ENCODE data around the gene PDGFRB.

PDGFRB gene

DNA sequence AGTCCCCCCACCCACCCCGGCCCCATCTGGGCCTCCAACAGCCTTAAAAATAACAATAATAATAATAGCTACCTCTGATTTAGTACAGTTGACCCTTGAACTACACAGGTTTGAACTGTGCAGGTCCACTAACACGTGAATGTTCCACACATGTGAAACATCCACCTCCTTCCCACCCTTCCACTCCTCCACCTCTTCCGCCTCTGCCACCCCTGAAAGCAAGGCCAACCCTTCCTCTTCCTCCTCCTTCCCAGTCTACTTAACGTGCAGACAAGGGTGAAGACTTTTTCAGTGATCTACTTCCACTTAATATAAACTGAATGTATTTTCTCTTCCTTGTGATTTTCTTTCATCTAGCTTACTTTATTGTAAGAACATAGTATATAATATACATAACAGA, 10.8 kb downstream of the PDGFRB start:
- DNase-seq (ENCODE audit: low read depth in 3 of 3) = no peak

DNA sequence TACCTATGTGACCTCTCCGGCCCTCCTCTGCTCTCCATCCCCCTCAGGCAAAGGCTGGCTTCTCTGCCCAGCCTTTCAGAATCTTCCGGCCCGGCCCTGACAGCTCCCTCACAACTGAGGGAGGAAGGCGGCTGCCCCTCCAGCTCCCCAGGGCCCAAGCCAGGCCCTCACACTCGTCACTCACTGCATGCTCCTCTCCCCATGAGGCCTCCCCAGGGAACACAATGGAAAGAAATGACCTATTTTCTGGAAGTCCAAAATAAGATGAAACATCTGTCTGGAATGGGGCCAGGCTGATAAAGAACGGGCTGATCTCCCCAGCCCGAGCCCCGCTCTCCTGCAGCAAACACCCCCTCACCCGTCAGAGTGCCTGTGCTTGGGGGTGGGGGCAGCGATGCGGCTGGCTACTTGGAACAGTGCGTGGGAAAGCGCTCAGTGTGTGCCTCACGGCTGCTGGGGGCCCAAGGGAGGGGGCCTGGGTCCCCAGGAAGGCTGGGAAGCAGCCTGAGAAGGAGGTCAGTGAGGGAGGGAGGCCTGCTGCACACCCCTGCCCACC, 11.3 kb downstream of the PDGFRB start:
- DNase-seq (ENCODE audit: low read depth in 3 of 3) = no peak

DNA sequence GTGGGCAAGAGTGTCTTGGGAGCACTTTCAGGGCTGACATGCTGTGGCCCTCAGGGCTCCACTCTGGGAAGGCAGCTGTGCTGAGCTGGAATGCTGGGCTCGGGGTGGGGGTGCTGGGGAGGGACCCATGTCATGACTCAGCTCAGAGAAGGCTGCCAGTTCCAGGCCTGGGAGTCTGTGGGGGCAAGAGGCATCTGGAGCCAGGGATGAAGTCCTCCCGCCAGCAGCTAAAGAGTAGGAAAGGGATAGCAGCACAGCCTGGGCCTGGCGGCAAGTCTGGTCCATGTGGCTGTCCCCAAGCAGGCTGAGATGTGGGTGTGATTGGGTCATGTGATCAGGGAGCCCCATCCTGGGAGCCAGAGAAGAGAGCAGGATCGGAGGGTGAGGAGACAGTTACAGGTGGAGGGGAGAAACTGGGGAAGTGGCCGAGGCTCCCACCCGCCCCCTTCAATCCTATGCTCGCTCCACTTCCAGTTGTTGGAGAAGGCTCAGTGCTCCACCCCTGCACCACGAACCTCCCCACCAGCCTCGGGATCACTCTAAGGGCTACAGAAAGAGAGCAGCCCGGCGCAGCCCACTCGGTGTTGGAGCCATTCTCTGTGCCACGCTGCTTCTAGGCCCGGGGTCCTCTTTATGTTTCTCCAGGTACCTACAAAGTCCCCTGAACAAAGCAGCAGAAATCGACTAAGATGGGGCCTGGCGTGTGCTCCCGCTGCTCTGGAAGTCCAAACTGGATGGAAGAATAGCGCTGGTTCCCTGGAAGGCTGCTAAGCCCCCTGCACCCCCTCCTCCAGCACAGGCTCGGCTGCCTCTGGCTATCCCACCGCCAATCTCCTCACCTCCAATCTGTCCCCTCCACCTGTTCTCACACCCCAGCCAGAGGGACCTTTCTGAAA, 12.0 kb downstream of the PDGFRB start:
- no peak for DNase-seq (ENCODE audit: low read depth in 3 of 3)

DNA sequence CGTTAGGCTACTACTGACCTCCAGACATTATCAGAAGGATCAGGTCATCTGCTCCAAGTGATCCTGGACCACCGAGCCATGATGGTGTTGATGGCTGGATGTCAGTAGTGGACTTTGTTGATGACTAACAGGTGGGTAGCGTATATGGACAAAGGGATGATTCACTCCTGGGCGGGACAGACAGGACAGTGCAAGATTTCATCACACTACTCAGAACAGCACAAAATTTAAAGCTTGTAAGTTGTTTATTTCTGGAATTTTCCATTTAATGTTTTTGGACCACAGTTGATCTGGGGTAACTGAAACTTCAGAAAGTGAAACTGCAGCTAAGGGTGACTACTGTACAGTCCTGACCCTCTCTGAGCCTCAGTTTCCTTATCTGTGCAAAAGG, 12.7 kb downstream of the PDGFRB start:
- DNase-seq (ENCODE audit: low read depth in 3 of 3) = no peak

DNA sequence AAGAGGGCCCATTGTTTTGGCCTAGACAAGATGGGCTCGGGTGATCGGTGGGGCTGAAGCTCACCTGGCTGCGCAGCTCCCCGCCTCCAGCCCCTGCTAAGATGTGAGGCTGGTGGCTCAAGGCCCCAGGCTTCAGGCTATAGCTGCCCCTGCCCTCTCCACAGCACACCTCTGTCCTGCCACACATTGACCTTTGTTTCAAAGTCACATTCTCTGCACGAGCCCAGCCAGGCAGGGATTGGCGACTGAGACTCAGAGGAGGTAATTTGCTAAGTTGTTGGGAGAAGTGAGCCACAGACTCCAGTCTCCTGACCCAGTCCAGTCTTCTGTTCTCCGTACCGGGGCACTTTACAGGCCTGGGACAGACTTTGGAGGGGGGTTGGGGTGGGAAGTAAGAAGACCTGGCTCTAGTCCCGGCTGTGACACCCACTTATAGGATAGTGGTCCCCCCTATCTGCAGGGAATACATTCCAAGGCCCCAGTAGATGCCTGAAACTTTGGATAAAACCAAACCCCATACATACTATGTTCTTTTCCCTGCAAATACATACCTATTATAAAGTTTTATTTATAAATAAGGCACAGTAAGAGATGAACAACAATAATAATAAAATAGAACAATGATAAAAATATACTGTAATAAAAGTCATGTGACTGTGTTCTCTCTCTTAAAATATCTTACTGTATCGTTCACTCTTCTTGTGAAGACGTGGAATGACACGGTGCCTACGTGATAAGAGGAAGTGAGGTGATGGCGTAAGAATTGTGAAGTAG, 13.3 kb downstream of the PDGFRB start:
- DNase-seq (ENCODE audit: low read depth in 3 of 3) = no peak

DNA sequence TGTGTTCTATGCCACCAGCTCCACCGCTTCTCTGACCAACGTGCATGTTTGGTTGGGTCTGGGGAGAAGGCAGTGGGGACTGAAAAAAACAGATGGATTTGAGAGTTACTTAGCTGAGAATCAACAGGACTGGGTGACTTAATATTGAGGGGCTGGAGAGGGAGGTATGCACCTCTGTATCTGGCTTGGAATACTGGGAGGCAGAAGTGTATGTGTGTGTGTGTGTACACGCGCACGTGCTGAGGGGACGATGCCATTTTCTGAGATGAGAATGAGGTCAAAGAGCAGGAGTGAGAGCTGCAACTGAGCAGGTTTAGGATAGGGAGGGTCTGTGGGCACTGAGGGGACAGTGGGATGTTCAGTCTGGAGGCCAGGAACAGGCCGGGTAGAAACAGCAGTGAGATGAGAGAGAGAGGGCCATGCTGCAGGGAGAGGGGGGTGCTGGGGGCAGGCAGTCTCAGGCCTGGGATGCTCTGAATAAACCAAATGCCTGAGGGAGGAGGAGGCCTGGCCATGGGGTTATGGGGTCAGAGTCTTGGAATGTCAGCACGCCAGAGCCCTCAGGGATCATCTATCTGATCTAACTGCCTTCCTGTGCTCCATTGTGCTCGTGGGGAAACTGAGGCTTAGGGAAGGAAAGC, 14.0 kb downstream of the PDGFRB start:
- no peak for DNase-seq (ENCODE audit: low read depth in 3 of 3)

DNA sequence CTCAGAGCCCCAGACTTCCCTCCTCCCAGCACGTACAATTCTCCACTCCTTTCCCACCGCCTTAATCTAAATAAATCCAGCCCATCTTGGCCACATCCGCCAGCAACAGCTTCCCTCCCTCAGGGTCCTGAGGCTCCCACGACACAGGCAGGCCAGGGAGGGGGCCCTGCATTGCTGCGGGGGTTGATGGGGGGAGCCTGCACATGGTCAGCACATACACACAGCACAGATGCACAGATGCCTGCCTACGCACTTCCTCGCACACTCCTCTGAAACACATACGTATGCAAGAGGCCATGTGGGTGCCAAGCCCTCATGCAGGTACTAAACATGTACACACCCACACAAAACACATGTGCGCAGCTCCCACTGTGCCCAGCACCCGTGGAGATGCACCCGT, 14.8 kb downstream of the PDGFRB start:
- DNase-seq (ENCODE audit: low read depth in 3 of 3) = no peak

DNA sequence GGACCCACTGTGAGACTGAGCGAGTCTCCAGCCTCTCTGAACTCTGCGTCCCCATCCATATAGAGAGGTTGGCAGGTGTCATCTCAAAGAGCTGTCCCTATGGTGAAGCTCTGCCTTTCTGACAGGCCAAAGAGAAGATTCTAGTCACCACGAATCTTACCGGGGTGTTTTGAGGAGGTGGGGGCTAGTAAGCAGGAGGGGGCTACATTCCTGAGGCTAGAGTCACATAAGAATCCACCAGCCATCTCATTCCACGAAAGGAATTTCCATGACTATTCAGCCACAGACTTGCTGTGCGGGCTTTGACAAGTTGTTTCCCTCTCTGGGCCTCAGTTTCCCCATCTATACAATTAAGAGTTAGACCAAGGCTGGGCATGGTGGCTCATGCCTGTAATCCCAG, 16.3 kb downstream of the PDGFRB start:
- DNase-seq (ENCODE audit: low read depth in 3 of 3) = no peak

DNA sequence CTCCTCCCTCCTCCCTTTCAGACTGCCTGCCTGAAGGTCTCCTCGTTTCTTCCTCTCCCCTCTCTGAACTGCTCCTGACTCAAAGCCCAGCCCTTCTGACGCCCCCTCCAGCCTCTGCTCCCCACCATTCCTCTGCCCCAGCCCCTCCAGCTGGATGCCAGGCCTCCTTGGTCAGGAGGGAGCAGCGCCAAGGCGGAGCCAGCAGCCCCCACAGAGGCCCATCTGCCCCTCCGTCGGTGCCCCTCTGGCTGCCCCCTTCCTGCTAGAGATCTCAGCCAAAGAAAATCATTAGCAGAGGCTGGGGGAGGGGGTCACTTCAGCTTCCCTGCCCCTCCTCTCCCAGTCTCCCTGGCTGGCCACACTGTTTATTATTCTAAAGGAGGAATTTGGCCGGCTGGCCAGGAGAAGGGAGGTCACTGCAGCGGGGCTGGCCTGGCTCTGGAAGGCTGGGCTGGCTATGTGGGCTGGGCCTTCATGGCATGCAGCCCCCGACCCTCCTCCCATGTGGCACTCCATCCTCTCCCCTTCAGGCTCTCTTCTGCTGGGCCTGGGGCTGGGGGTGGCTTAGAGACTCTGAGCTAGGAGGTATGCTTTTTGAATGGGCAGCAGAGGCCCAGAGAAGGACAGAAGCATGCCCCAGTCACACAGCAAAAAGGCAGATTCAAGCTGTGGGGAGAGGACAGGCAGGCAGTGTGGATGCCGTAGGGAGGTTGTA, 16.9 kb downstream of the PDGFRB start:
- no peak for DNase-seq (ENCODE audit: low read depth in 3 of 3)

DNA sequence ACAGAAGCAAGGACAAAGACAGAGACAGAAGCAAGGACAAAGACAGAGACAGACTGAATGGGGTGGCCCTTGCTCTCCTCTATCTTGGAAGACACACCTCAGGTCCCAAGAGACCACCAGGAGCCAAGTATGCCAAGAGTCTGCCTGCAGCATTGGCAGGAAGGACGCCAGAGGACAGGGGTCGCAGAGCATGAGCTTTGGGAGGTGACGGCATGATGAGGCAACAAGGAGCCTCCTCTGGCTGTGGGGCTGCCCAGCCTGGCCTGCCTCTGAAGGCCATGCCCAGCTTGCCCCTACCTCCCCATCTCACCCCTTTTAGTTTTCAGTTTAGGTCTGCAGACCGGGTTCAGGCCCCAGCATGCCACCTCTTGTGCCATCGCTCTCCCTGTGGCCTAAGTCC, 17.6 kb downstream of the PDGFRB start:
- DNase-seq (ENCODE audit: low read depth in 3 of 3) = no peak

DNA sequence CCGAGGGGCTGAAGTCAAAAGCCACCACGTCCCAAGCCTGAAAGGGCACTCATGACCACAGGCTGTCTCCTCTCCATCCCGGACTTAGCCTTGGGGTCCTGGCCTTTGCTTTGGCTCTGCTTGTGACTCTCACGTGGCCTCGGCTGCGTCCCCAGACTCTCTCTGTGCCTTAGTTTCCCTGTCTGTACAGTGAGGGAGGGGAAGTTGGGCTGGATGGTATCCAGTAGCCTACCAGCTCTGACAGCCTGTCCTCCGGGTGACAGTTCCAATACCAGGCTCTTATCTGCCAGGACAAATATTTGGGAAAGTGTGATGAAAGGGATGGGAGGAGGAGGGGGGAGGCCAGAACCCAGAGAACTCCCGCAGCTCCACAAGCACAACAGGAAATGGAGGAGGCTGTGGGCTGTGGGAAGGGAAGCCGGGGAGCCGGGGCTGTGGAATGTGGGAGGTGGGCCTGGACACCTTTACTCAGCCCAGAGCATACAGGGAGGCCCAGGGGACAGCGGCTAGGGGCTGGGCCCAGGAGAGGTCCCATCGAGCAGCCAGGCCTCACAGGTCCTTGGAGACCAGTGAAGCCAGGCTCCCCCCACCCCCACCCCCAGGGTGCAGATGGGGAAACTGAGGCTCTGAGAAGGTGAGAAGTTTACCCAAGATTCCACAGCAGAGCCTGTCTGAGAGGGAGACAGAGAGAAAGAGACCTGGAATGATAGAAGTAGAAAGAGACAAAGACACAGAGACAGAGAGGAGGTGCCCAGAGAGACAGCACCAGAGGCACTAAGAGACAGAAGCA, 18.3 kb downstream of the PDGFRB start:
- no peak for DNase-seq (ENCODE audit: low read depth in 3 of 3)

DNA sequence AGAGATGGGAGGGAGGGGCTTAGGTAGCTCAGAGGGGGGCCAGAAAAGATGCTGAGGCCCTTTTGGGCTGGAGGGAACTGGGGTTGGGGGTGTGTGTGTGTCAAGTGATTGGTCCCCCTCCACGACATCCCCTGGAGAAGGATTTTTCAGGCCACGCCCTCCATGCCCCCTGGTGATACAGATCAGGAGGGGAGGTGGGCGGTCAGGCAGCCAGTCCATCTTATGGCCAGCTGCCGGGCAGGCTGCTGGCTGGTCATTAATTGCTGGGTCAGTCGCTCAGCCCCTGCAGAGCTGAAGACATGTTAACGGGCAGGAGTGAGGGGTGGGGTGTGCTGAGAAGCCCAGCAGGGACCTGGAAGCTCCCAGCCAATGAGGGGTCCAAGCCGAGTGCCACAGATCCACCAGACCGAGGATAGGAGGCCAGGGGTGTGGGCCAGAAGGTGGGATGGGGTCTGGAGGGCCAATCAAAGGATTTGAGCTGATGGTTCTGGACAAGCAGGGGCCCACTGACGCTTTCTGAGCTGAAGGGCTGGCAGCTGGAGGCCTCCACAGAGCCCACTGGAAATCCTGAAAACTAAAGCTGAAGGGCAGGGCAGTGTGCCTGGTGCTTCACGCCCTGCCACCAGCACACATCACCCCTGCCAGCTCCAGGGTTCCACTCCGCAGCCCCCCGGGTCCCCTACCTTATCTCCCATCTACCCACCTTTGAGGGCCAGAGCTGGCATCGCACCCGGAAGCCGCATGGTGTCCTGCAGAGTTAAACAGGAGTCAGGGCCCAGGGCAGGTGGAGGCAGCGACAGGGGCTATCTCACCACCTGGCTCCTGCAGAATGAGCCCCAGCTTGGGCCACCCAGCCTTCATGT, 19.1 kb downstream of the PDGFRB start:
- DNase-seq (ENCODE audit: low read depth in 3 of 3) = no peak

DNA sequence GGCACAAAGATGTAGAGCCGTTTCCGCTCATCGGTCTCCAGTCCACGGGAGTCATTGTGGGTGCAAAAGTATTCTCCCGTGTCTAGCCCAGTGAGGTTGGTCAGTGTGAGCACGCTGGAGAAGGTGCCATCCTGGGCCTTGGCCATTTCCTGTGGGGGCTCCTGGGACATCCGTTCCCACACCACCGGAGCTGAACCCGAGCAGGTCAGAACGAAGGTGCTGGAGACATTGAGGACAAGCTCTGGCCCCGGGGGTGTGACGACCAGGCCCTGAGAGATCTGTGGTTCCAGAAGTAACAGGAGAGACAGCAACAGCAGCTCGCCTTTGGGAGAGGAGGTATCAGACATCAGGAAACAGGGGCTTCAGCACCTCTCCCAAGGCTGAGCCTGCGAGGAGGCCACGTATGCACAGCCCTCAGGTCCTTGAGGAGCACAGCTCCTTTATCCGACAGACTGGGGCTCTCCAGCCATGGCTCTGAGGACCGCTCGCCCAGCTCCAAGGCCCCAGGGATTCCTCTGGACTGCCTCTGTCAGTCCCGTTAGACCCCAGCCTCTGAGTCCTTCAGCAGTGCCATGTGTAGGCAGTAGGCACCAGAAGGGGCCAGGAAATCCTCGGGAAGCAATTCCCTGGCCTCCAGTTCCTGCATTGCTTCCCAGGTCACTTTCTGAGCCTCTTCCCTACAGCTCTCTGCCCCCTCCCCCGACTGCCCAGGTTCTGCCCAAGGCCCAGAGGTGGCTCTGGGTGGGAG, 19.9 kb downstream of the PDGFRB start:
- DNase-seq (ENCODE audit: low read depth in 3 of 3) = no peak

DNA sequence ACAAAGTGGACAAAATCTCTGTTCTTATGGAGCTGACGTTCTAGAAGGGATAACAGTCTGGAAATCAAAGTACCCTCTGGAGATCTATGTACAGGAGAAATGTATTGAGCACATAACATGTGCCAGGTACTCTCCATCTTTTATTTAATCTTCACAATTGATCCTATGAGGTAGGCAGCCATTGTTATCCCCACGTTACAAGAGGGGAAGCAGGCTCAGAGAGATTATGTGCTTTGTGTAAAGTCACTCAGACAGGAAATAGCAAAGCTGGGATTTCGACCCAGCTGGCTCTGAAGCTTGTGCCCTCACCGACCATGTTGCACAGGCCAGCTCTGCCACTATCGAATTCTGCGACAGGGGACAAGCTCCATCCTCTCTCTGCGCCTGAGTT, 21.5 kb downstream of the PDGFRB start:
- DNase-seq (ENCODE audit: low read depth in 3 of 3) = no peak

DNA sequence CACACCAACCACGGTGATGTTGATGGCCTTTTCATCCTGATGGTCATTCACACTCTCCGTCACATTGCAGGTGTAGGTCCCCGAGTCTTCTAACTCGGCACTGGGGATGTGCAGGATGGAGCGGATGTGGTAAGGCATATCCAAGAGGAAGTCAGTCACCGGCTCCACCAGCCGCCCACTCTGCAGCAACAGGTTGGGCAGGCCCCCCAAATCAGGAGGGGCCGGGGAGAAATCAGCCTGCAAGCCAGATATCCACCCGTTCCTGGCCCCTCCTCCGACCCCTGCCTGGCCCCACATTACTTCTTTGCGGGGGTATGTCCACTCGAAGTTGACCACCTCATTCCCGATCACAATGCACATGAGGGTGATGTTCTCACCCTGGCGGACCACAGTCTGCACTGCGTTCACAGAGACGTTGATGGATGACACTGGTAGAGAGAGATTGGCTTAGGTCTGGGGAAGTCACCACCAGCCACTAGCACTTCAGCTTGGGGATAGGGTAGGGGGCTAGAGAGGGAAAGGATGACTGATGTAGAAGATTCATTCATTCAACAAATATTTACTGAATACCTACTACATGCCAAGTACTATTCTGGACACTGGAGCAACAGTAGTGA, 22.0 kb downstream of the PDGFRB start:
- DNase-seq (ENCODE audit: low read depth in 3 of 3) = no peak

DNA sequence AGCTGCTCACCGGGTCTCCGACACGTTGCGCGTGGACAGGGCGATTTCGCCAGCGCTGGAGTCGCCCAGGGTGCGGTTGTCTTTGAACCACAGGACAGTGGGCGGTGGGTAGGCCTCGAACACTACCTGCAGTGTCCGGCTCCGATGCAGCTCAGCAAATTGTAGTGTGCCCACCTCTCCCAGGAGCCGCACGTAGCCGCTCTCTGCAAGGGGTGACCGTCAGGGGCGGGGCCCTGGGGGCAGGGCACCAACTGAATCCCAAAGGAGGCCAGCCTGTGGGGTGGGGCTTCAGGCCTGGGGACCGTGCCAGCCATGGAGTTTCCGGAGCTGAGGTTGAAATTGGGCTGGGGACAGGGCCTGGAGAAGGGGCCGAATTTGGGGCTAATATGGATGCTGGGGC, 22.9 kb downstream of the PDGFRB start:
- no peak for DNase-seq (ENCODE audit: low read depth in 3 of 3)

DNA sequence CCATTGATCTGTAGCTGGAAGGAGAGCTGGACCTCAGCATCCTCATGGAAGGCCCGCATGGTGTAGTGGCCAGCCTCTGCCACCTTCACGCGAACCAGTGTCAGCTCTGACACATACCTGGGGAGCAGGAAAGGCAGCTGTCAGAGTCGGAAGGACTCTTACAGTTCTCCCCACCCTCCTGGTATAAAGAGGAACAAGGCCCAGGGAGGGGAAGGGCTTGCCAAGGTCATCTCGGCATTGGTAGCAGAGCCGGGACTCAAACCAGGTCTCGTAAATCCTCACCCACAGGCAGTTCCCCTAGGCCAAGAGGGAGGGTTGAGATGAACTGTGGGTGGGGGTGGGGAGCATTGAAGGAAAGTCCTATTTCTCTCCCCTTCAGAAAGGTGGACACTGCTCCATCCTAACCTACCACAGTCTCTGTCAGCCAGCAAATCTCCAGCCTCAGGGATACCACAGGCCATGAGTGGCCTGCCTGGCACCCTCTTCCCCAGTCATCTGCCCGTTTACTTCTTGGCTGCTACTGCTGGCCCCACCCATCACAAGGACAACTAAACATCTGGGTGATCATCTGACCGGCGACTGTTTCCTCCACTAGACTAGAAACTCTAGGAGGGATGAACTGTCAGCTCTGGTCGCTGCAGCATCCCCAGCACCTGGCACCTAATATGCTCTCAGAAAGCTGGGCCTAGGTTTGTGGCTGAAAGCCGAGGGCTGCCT, 23.5 kb downstream of the PDGFRB start:
- no peak for DNase-seq (ENCODE audit: low read depth in 3 of 3)

DNA sequence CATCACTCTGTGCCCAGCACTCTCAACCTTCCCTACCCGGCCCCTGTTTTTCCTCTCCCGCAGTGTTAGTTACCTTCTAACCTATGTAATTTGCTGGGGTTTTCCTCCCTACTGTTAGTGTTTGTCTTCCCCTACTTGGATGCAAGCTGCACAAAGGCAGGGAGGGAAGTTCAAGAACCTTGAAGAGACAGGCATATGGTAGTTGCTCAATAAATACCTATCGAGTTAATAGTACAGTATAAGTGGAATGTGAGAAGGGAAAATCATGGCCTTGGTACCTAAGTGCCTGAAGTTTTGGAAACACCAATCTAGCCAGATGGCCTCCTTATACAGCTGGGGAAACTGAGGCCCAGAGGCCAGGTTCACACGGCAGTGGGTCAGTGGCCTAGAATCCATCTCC, 24.2 kb downstream of the PDGFRB start:
- DNase-seq (ENCODE audit: low read depth in 3 of 3) = no peak

Data from stimulated activated CD4-positive, alpha-beta T cell treated with anti-CD3 and anti-CD28 coated beads, TNF-alpha, amount 100 ng/mL, for 4 hours (primary cell).